SW 1271 (cell line): ENCODE measurements around the gene ARL9.

Source experiments
- DNase-seq, 2 experiments: peaks; one replicate each; lab custom pipeline; 2025; lab: John Stamatoyannopoulos, UW

The ARL9 gene, protein sequence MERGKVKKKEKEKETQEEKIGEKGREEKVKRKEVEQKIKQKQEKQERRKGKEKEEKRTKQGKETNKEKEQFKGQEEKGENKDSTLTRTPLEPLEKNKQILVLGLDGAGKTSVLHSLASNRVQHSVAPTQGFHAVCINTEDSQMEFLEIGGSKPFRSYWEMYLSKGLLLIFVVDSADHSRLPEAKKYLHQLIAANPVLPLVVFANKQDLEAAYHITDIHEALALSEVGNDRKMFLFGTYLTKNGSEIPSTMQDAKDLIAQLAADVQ

DNA sequence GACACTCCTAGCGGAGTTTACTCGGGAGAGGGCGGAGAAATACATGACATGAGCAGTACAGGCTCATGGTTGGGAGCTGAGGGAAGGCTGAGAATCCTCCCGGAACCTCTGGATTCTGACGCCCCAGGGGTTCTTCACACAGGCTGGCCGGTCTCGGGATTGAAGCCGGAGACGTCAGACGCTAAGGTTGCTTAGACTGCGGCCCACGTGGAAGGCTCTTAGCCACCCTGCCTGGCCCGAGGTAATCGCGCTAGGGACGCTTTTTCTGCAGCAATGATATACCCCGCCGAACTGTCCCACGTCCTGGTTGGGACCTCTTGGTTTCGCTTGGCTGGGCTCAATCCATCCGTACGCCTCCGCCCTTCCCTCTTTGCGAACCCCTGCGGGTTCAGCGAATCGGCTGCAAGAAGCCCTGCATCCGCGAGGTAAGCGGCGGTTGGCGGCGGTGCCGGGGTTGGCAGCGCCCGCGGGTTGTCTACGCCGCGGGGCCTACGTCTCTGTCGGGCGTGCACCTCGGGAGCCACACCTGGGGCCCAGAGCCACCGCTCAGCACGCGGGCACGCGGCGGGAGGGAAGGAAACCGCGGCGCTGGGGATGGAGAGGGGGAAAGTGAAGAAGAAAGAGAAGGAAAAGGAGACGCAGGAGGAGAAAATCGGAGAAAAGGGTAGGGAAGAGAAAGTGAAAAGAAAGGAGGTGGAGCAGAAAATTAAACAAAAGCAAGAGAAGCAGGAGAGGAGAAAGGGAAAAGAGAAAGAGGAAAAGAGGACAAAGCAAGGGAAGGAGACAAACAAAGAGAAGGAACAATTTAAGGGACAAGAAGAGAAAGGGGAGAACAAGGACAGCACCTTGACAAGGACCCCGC, at the start of gene ARL9:
Gene ARL9, plus strand, starts transcription at position 523 of the 862 bp plus-strand sequence. Its CDS starts 72 bp downstream, at position 595.
- DNase-seq = no peak

DNA sequence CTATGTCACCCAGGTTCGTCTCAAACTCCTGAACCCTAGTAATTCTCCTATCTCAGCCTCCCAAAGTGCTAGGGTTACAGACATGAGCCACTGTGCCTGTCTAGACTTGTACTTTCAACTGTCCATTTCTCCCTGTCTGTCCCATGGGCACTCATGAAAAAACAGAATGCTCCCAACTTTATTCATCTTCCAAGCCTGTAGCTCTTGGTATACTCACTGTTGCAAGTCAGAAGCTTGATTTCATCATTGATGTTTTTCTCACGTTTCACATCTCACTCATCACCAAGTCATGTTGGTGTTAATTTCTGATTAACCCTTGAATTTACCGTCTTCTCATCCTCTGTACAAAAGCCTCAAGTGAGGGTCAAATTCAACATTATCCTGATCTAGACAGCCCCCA, 45.5 kb upstream of the ARL9 start:
- no peak for DNase-seq

DNA sequence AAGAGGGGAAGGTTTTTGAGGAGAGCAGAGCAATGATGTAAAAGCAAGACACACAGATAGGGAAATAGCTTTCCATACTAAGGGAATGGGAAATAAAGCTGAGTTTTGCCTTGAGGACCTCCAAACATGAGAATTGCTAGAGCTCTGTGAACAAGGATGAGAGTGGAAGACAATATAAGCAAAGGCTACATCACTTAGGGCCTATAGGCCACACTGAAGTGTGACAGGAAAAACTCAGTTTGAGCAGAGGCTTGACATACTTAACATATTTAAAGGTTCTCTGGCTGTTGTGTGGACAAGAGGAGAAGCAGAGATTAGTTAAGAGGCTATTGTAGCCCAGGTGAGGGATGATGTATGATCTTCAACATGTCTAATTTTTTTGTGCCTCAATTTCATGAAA, 43.4 kb upstream of the ARL9 start:
- no peak for DNase-seq

DNA sequence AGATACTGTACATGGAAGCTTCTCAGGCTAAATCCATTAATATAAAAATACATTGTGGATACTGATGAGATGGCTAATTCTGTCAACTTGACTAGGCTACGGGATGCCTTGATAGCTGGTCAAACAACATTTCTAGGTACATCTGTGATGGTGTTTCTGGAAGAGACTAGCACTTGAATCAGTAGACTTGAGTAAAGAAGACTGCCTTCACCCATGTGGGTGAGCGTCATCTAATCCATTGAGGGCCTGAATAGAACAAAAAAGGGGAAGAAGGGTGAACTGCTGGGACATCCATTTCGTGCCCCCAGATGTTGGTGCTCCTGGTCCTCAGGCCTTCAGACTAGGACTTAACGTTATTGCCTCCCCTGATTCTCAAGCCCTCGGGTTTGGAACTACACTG, 41.9 kb upstream of the ARL9 start:
- DNase-seq = no peak

DNA sequence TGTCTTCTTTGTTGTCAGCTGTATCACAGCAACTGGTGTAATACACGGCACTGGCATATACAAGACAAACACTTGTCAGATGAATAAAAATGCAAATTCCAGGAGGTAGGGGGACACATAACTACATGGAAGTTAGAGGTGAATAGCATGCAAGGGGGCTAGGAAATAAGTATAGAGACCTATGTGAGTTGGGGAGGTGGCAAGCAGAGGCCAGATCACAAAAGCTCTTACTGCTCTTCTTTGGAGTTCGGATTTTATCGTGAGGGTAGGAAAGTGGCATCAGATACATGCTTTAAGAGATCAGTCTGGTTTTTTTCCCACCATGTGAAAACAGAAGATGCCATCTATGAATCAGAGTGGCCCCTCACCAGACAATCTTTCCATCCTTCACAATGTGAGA, 41.0 kb upstream of the ARL9 start:
- no peak for DNase-seq

DNA sequence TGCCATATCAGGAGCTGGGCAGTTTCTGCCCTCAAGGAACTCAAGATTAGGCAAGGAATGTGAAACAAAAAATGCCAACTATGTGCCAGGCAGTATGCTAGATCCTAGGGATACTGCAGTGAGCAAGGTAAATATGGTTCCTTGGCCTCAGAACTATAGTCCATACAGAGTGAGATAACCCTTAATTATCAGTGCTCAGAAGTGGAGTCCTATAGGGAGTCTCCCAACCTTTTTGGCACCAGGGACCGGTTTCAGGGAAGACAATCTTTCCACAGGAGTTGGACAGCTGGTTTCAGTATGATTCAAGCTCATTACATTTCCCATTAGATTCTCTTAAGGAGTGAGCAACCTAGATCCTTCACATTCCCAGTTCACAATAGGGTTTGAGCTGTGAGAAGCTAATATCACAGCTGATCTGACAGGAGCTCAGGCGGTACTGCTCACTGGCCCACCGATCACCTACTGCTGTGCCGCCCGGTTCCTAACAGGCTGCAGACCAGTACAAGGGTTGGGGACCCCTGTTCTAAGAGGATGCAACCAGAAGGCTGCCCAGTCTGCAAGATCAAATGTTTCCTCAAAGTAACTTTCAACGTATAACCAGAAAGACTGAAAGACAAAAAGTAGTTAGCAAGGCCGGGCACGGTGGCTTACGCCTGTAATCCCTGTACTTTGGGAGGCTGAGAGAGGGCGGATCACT, 39.8 kb upstream of the ARL9 start:
- no peak for DNase-seq

DNA sequence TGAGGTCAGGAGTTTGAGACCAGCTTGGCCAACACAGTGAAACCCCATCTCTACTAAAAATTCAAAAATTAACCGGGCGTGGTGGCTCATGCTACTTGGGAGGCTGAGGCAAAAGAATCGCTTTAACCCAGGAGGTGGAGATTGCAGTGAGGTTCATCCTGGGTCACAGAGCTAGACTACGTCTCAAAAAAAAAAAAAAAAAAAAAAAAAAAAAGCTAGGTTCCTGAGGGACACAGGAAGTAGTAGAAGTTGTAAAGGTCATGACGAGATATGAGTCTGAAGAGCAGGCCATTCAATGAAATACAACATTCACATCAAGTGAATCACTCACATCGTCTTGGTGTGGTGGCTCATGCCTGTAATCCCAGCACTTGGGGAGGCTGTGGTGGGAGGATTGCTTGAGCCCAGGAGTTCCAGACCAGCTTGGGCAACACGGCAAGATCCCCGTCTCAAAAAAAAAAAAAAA, 39.3 kb upstream of the ARL9 start:
- peak; percentile 50 to 75 for DNase-seq

DNA sequence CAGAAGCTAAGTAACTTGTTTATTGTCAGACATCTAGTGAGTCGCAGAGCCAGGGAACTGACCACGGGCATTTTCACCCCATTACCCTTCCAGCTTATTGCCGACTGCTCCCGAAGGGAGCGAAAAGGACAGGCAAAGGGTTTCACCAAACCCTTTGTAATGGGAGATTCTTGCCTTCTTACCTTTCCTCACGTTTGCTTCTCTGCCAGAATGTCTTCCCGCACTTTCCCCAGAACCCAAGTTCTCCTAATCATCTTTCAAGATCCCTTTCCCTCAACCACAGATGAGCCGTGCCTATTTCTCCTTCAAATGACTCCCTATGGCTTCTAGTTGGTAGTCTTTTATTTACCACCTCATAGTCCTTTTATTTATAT, 38.7 kb upstream of the ARL9 start:
- no peak for DNase-seq

DNA sequence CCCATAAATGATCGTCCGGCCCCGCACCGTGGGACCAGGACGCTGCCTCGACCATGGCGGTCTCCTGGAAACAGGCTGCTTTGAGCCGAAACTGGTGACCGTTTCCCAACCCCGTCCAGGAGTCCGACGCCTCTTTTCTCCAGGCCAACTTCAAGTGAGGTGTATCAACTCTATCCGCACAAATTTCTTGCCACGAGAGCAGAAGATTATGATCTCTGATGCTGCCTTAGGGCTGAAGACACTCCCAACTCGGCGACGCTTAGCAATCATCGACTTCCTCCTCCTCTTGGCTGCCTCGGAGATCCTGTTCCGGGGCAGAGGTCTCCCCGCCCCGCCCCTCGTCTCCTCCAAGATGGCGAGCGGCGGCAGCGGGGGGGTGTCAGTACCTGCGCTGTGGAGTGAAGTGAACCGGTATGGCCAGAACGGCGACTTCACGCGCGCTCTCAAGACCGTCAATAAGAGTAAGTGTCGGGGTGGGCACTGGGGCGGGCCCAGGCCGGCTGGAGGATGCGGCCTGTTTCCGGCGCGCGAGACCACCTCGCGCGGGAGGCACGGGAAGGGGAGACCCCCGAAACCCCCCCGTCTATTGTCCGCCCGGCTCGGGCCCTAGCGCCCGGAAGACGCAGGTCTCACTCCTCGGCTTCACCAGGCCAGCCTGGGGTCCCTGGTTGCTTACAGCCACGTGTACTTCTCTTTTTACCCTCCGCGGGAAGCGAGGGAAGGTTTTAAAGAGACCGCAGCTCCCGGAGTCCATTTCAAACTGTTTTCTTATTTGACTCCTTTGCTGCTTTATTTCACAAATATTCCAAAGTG, 38.1 kb upstream of the ARL9 start, which contains the start of gene SRP72:
Gene SRP72, plus strand, starts transcription at position 334 of the 813 bp plus-strand sequence. Its CDS starts 19 bp downstream, at position 353.
- DNase-seq = peak; percentile 46 to 74

DNA sequence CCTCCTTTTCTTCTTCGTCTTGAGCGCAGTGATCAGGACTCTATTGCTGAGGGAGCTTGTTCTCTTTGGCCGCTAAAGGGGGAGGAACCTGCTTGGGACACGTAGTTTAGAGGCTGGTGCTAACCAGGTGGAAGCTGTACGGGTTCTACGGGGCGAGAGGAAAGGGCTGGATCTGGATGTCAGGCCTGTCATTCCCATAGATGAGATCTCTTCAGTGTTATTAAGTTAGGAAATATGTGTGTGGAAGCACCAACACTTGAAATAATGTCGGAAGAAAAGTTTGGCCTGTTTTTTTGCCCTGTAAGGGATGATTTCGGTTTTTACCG, 37.5 kb upstream of the ARL9 start:
- DNase-seq = peak; percentile 15 to 33

DNA sequence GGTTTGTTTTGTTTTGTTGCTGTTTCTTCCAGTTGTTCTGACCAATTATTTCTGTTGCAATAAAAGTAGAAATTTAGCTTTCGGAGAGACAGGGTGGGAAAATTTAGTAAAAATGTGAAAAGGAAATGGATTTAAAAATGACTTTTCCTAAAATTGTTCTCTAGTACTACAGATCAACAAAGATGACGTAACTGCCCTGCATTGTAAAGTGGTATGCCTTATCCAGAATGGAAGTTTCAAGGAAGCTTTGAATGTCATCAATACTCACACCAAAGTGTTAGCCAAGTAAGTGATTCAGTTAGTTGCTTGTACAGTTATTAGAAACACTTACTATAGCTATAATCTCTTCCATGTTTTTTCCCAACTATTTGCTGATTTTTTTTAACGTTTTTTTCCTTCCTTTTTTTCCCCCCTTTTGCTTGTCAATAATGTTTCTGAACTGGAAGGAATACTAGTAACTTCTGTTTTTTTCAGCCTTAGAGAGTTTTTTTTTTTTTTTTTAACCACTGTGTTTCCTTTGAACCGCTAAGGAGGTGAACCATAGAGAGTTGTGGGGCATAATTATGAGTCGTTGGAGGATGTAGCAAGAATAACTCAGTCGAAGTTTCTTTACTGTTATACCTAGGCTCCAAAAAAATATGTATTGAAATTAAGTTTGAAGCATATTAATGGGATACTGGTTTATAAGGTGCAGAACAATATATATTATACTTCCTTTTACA, 35.9 kb upstream of the ARL9 start:
- no peak for DNase-seq

DNA sequence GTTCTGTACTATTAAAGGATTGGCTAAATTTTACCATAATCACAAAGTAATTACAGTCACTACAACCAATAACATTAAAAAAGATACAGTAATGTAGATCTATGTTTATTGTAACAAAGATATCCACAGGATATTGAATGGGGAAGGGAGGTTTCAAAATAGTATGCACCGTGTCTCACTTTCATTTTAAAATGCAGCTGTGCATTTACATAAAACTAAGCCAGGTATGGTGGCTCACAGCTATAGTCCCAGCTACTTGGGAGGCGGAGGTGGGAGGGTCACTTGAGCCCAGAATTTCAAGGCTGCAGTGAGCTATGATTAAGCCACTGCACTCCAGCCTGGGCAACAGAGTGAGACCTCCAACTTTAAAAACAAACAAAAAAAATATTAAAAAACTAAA, 29.7 kb upstream of the ARL9 start:
- no peak for DNase-seq

DNA sequence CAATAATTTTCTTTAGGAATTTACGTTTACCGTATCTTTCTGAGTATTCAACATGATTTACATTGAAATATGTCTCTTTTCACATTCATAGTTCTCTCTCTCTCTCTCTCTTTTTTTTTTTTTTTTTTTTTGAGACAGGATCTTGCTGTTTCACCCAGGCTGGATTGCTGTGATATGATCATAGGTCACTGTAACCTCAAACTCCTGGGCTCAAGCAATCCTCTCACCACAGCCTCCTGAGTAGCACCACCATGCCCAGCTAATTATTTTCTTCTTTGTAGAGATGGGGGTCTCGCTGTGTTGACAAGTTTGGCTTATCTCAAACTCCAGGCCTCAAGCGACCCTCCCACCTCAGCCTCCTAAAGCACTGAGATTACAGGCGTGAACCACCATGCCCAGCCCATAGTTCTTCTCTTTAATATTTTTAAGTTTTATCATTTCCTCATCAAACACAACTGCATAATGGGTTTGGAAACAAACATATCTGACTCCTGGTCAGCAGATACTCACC, 28.3 kb upstream of the ARL9 start:
- no peak for DNase-seq

DNA sequence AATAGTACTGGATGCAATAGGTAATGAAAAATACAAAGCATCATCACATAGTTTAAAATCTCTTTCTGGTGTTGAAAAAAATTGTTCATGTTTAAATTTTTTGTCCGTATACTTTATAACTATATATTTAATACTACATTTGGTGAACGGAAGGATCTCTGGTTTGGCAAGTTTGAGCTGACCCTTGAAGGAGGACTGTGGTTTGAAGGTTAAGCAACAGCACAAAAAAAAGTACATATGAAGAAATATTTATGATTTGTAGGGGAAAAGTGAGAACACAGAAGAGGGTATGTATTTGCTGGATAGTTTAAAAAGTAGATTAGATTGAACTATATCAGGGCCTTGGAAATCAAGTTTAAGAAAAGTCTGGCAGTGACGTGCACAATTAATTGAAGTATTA, 24.9 kb upstream of the ARL9 start:
- DNase-seq = no peak

DNA sequence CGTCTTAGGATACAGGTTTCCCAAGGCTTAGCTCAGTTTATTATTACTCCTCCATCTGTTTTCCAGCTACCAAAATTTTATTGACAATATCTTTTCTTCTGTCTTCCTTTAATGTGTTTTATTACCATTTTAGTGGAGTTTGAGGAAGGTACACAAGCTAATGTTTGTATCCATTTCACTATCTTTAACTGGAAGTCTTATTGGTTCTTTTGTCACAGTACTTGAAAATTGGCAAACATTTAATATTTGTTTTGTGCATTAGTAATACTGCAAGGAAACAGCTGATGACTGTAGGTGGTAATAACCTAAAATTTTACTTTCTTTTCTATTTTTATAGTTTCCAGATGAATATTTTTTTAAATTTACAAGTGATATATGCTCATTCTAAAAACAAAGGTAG, 9.3 kb upstream of the ARL9 start:
- DNase-seq = no peak

DNA sequence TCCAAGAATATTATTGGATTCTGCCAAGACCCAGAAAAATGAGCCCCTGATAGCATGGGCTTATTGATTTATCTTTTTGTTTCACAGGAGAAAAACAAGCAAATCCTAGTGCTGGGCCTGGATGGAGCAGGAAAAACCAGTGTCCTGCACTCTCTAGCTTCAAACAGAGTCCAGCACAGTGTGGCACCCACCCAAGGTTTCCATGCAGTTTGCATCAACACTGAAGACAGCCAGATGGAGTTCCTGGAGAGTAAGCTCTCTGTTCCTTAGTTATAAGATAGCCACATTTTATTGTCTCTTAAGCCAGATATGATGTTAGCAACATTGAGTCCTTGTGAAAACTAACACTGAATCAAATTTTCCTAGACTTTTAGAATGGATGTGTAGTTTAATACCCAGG, 5.5 kb downstream of the ARL9 start:
- no peak for DNase-seq

DNA sequence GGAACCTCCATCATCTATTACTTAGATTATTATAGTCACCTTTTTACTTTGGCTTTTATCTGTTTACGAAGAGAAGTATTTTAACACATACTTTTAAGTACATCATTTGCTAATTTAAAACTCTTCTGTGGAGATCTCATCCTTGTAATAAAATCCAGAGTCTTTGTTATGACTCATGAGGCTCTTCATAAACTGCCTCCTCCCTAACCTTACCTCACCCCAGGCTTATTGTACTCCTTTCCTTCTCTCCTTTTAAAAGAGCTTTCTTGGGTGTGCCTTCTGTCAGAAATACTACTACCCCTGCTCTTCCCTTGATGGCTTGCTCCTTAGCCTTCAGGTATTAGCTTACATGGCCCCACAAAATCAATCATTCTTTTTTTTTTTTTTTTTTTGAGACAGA, 6.6 kb downstream of the ARL9 start:
- DNase-seq = no peak

DNA sequence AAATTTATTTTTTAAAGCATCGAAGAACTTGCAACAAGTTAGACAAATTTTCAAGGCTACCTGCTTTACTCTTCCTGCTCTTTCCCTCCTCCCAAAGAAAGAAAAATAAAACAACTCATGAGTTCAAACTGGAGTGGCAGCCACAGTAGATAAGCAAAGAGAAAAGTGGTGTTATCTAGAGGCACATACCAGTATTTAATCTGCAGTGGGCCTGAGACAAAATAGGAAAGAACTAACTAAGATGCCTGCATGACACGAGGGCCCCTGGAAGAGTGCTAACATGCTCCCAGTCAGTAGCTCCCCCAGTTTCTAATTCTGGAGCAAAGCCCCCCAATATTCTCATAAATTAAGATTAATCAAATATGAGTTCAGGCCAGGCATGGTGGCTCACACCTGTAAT, 7.9 kb downstream of the ARL9 start:
- no peak for DNase-seq

DNA sequence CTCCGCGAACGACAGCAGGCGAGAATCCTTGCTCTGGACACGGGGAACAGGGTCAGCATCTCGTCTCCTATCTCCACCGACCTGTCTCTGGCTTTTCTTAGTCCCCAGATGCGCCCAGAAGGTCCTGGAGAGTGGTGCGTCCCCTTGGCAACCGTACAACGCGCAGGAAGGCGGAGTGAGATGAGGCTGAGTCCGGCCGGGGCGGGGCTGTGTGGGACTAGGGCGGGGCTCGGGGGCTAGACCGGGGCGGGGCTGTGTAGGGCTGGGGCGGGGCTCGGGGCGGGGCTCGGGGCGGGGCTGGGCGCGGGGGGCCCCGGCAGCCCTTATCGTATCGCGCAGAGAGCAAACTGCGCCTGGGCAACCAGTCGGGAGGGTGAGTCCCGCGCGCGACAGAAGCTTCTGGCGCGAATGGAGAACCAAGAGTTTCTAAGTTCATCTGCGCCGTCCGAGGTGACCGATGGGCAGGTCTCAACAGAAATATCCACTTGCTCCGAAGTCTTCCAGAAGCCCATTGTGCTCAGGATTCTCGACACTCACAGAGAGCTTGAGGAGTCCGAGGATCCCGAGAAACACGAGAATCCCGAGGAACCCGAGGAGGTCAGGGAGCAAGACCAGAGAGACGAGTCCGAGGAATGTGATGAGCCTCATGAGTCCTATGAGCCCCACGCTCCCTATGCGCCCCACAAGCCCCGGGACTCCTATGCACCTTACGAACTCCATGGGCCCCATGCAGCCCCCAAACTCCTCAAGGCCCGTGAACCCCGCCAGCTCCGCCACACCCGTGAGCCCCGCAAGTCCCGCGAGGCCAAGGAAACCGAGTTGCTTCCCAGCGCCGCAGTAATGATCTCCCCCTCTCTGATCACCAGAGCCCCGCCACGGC, 24.9 kb downstream of the ARL9 start:
- no peak for DNase-seq

DNA sequence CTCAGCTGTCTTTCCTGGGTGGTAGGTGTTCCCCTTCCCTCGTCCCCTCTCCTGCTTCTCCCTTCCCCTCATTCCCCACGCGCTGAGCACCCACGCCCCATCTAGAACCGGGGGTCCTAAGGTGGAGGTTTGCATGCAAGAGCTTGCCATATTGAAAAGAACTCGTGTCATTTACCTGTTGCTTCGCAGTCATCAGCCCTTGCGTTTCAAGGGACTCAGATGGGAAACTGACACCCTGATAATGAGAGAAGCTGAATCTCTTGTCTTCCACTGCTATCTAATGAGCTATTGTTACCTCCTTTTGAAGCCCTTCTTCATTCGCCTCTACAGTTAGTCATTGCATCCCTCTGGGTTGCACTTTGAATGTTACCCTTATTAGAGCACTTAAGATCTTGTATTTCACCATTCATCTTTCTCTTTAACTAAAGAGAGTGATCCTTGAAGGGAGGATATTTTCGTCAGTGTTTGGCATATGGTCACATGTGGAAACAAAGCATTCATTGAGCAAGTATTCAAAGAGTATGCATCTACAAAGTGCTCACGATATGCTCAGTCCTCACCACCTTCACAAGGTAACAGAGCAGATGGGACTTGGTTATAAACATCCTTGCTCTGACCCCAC, 25.7 kb downstream of the ARL9 start:
- DNase-seq = no peak
